ENCODE data around the gene PSMB2.

Gene PSMB2

GRCh38 chr1:35615440-35615839 is 25.9 kb downstream of the PSMB2 start:
- no peak overlapping the region for H3K4me3 ChIP-seq (ENCODE audit: control insufficient read depth, low read depth, low read length)
- no peak for DNase-seq (ENCODE audit: low read depth)
- TF ChIP-seq CTCF (conservative IDR thresholded peaks at IDR 0.05; ENCODE audit: control insufficient read depth, insufficient read depth, low read depth, low read length): no peak

- H3K4me3 ChIP-seq (ENCODE audit: control insufficient read depth, low read depth, low read length): no peak overlapping the region
Measured at GRCh38 chr1:35611655-35612054, 29.7 kb downstream of the PSMB2 start.

GRCh38 chr1:35605867-35606182 is 35.5 kb downstream of the PSMB2 start:
- H3K4me3 ChIP-seq (ENCODE audit: control insufficient read depth, low read depth, low read length): no peak overlapping the region
- DNase-seq (ENCODE audit: low read depth): no peak
- TF ChIP-seq CTCF (conservative IDR thresholded peaks at IDR 0.05; ENCODE audit: control insufficient read depth, insufficient read depth, low read depth, low read length): no peak

More at GRCh38 chr1:35611655-35612054, 29.7 kb downstream of the PSMB2 start:
- no peak for DNase-seq (ENCODE audit: low read depth)
- no peak for TF ChIP-seq CTCF (conservative IDR thresholded peaks at IDR 0.05; ENCODE audit: control insufficient read depth, insufficient read depth, low read depth, low read length)

- no peak for TF ChIP-seq CTCF (conservative IDR thresholded peaks at IDR 0.05; ENCODE audit: control insufficient read depth, insufficient read depth, low read depth, low read length)
- DNase-seq (ENCODE audit: low read depth): no peak
- no peak overlapping the region for H3K4me3 ChIP-seq (ENCODE audit: control insufficient read depth, low read depth, low read length)
Measured at GRCh38 chr1:35605071-35605866, 36.1 kb downstream of the PSMB2 start.

GRCh38 chr1:35603941-35604340 is 37.4 kb downstream of the PSMB2 start:
- TF ChIP-seq CTCF (conservative IDR thresholded peaks at IDR 0.05; ENCODE audit: control insufficient read depth, insufficient read depth, low read depth, low read length): no peak
- no peak for DNase-seq (ENCODE audit: low read depth)
- H3K4me3 ChIP-seq (ENCODE audit: control insufficient read depth, low read depth, low read length): no peak overlapping the region

- no peak for TF ChIP-seq CTCF (conservative IDR thresholded peaks at IDR 0.05; ENCODE audit: control insufficient read depth, insufficient read depth, low read depth, low read length)
- H3K4me3 ChIP-seq (ENCODE audit: control insufficient read depth, low read depth, low read length): no peak overlapping the region
- no peak for DNase-seq (ENCODE audit: low read depth)
Measured at GRCh38 chr1:35603468-35603867, 37.9 kb downstream of the PSMB2 start.

Data from fibroblast of mammary gland (primary cell).